Muscle of leg (tissue), 11 donors: ENCODE measurements around the gene MAST4. TPM values are rescaled to one million over a fixed set of nuclear protein-coding genes. Genes with fewer than 3 reads are reported as not detected.
"Not testable (repeated sequence)": the region's sequence is repeated elsewhere in the genome, so short reads cannot be mapped to it uniquely, and the experiment has no call there.

ENCODE experiments used
- DNase-seq: peaks from one replicate; pipeline ENCODE4 v3.0.0; 2013
- H3K27ac ChIP-seq: one replicate; pipeline ENCODE4 v1.5.1; 2013; ENCODE audit warnings: mild to moderate bottlenecking, low read length, control low read depth
- H3K27me3 ChIP-seq: one replicate; pipeline ENCODE4 v1.6.1; 2013; ENCODE audit warnings: low read length; ENCODE audit not compliant: control insufficient read depth, insufficient read depth
- H3K36me3 ChIP-seq: one replicate; pipeline ENCODE4 v1.6.1; 2013; ENCODE audit warnings: low read length; ENCODE audit not compliant: control insufficient read depth, insufficient read depth
- H3K4me1 ChIP-seq: one replicate; pipeline ENCODE4 v1.6.1; 2013; ENCODE audit warnings: low read length; ENCODE audit not compliant: control insufficient read depth, insufficient read depth
- H3K4me3 ChIP-seq: one replicate; pipeline ENCODE4 v1.5.1; 2013; ENCODE audit warnings: low read length, control low read depth
- H3K9me3 ChIP-seq: replicated peaks from 2 replicates; pipeline ENCODE4 v1.6.1; 2013; ENCODE audit warnings: low read depth, low read length; ENCODE audit not compliant: control insufficient read depth
- WGBS: methylation state at CpG from one replicate; pipeline ENCODE4 v1.1.5; 2013; ENCODE audit warnings: missing lambda C conversion rate; ENCODE audit not compliant: insufficient coverage; 5-methylcytosine and 5-hydroxymethylcytosine counted together
- polyA plus RNA-seq, 8 donors: library from polyadenylated mRNA; unstranded; fragments of 120-200 nt; gene quantifications; one replicate each; pipeline versions ENCODE4 v1.2.1 to v1.2.3, GENCODE V29; 2013; ENCODE audit warnings: inconsistent platforms in 1 of 8, low replicate concordance in 1 of 8; ENCODE audit not compliant: insufficient read length in 8 of 8, insufficient read depth in 1 of 8
- total RNA-seq: library from RNA; stranded (reverse); fragments of 120-200 nt; gene quantifications from one replicate; pipeline ENCODE4 v1.2.4, GENCODE V29; 2013

MAST4 gene
- total and polyA plus RNA-seq, 9 donors, result 7.3 to 15.4 (median 10.9) TPM

DNA sequence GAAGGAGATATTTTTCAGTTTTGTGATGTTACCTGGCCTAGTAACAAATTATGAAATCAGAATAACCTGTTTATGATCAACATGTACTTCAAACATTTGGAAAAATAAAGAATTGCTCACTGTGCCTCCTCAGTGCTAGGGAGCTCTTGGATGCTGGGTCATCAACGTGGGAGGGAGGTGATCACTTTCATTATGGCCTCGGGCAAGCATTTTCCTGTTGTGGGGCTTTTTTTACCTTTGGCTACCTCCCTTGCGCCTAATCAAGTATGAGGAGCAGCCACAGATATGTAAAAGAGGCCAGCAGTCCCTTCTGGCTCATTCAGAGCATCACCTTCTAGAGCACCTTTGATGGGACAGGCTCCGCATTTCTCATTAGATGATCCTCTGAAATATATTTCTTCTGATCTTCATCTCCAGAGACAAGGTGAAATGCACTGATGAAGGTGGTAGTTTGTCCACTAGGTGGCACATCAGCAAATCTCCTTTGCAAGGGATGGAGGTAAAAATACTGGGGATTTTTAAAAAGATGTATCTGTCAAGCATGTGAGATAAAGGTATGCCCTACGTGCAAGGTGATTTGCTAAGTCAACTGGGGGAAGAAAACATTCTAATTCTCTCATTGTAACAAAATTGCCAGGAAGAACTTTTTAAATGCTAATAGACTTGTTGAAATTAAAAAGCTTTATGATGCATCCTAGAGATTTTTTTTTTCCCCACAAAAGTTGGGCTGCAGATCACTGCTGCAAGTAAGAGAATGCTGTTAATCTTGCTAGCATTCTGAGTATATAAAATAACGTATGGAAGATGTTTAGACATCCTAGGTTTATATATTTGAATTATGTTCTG lies 218.2 kb downstream of the MAST4 start:
- Histone ChIP-seq H3K36me3 (no peaks in the 10 kb centered on the region), H3K4me3 (no peak overlapping the region), H3K4me1 (peaks cover 8% of the 10 kb centered on the region), H3K27ac (no peak overlapping the region), H3K27me3 (no peaks in the 10 kb centered on the region), H3K9me3 (no peaks in the 10 kb centered on the region)
- DNase-seq, result peak; percentile 58
- 38% methylated on average over 3 of the region's 6 CpGs for WGBS

GRCh38 chr5:66818304-66818934 lies 222.2 kb downstream of the MAST4 start:
- Histone ChIP-seq H3K27ac (no peak overlapping the region), H3K4me1 (peaks cover 5% of the 10 kb centered on the region), H3K27me3 (no peaks in the 10 kb centered on the region), H3K36me3 (no peaks in the 10 kb centered on the region), H3K9me3 (no peaks in the 10 kb centered on the region), H3K4me3 (no peak overlapping the region)
- no peak for DNase-seq
- 91% methylated on average over 4 of the region's 5 CpGs for WGBS

DNA sequence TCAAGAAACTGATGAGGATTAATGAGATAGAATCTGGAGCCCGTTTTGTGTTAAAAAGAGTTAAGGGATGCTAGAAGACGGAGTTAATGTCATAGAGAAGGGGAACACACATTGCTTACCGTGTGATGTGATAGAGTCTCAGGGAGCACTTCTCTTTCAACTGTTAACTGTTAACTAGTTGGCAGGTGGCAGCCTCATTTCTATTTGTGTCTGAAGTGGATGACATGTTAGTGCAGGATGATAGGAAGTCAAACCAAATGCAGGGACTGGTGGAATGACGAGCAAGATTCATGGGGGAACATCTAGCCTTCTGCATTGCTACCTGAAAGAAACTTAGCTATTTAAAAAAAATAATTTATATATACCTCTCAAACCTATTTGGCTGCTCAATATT lies 222.7 kb downstream of the MAST4 start:
- 81% methylated on average over 3 of the region's 4 CpGs for WGBS
- Histone ChIP-seq H3K9me3 (no peaks in the 10 kb centered on the region), H3K27me3 (no peaks in the 10 kb centered on the region), H3K27ac (no peak overlapping the region), H3K4me3 (no peak overlapping the region), H3K4me1 (peaks cover 3% of the 10 kb centered on the region), H3K36me3 (no peaks in the 10 kb centered on the region)
- DNase-seq, result no peak

GRCh38 chr5:66820630-66821207 lies 224.5 kb downstream of the MAST4 start:
- no peak for DNase-seq
- Histone ChIP-seq H3K9me3 (no peaks in the 10 kb centered on the region), H3K36me3 (no peaks in the 10 kb centered on the region), H3K4me1 (no peaks in the 10 kb centered on the region), H3K27me3 (no peaks in the 10 kb centered on the region), H3K4me3 (no peak overlapping the region), H3K27ac (no peak overlapping the region)
- 93% methylated on average over 2 of the region's 5 CpGs for WGBS

DNA sequence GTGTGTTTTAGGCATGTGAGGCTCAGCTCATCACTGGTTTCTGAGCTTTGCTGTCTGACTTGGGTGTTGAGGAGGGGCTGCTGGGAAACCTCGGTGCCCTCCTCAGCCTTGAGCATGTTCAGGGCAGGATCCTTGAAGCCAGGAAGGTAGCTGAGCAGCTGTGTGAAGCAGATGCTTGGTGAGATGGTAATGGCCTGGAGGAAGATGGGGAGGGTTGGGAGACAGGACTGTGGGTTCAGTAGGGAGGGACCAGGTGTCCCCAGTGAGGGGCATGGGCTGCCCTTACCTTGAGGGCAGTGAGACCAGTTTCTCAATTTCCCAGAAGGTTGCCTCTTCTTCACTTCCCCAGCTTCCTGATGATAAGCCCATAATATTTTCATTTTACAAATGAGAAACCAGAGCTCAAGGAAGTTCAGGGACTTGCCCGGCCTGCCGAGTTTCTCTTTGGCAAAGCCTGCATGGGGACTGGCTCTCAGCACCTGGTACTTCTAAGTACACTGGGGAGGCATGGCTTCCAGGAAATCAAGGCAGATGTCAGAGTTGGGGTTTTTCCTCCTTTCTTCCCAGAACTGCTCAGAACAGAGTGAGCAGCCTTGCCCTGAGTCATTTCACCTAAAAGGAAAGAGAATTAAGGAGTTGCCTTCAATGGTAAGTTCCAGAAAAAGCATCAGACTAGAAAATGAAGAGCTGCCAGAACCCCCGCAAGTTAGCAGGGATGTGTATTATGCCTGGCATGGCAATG lies 225.7 kb downstream of the MAST4 start:
- no peak overlapping the region for H3K27ac ChIP-seq
- no peak for DNase-seq
- no peaks in the 10 kb centered on the region for H3K36me3 ChIP-seq
- no peaks in the 10 kb centered on the region for H3K9me3 ChIP-seq
- H3K4me3 ChIP-seq, result no peak overlapping the region
- H3K27me3 ChIP-seq, result no peaks in the 10 kb centered on the region
- 68% methylated on average over 3 of the region's 4 CpGs for WGBS
- no peaks in the 10 kb centered on the region for H3K4me1 ChIP-seq

DNA sequence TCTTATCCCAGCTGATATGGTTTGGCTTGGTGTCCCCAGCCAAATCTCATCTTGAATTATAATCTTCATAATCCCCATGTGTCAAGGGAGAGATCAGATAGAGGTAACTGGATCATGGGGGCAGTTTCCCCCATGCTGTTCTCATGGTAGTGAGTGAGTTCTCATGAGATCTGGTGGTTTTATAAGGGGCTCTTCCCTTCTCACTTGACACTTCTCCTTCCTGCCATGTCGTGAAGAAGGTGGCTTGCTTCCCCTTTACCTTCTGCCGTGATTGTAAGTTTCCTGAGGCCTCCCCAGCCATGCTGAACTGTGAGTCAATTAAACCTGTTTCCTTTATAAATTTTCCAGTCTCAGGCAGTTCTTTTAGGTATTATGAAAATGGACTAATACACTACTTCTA lies 226.7 kb downstream of the MAST4 start:
- H3K27ac ChIP-seq, H3K4me1 ChIP-seq, H3K36me3 ChIP-seq, H3K9me3 ChIP-seq, H3K27me3 ChIP-seq, DNase-seq, H3K4me3 ChIP-seq: not testable (repeated sequence)
- 60% methylated on average over 1 of the region's 2 CpGs for WGBS

DNA sequence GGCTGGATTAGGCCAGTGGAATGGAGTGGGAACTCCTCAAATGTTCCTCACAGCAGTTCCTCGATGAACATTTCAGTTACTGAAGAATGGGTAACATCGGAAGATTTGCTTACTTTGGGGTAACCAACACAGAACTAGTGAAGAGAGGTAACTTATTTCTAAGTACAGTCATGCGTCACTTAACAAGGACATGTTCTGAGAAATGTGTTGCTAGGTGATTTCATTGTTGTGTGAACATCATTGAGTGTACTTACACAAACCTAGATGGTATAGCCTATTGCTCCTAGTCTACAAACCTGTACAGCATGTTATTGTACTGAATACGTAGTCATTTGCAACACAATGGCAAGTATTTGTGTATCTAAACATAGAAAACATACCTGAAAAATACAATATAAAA lies 228.3 kb downstream of the MAST4 start:
- H3K4me3 ChIP-seq, result no peak overlapping the region
- H3K9me3 ChIP-seq, result no peaks in the 10 kb centered on the region
- peaks cover 8% of the 10 kb centered on the region for H3K4me1 ChIP-seq
- no peak for DNase-seq
- H3K27ac ChIP-seq, result no peak overlapping the region
- H3K36me3 ChIP-seq, result no peaks in the 10 kb centered on the region
- peaks cover 3% of the 10 kb centered on the region for H3K27me3 ChIP-seq
- WGBS, result 100% methylated on average over 1 of the region's 4 CpGs

DNA sequence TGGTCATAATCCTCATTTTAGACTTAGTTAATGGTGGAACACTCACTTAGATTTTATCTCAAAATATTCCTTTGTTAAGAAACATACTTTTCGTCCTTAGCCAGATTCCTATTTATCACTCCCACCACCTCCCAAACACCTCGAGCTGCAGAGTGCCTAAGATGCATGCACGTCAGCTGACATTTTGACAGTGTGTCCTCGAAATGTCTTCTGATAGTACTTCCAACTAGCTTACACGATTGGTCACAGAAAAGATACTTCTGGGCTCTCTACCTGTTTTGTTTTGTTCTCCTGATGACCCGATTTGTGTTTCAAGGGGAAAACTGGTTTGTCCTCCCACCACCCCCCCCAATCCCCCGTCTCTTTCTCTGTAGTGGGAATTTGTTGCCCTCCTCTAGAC lies 230.1 kb downstream of the MAST4 start:
- Histone ChIP-seq H3K27ac (no peak overlapping the region), H3K27me3 (peaks cover 3% of the 10 kb centered on the region)
- WGBS, result 84% methylated on average over 4 of the region's 7 CpGs

GRCh38 chr5:66826696-66827095 lies 230.5 kb downstream of the MAST4 start:
- H3K4me3 ChIP-seq, result no peak overlapping the region
- H3K36me3 ChIP-seq, result no peaks in the 10 kb centered on the region
- H3K4me1 ChIP-seq, result peaks cover 8% of the 10 kb centered on the region
- H3K27me3 ChIP-seq, result peaks cover 3% of the 10 kb centered on the region
- no peaks in the 10 kb centered on the region for H3K9me3 ChIP-seq
- 83% methylated on average over 1 of the region's 3 CpGs for WGBS
- DNase-seq, result no peak
- H3K27ac ChIP-seq, result no peak overlapping the region

More for the DNA sequence above, 230.1 kb downstream of the MAST4 start:
- Histone ChIP-seq H3K4me3 (no peak overlapping the region), H3K36me3 (no peaks in the 10 kb centered on the region), H3K4me1 (peaks cover 8% of the 10 kb centered on the region), H3K9me3 (no peaks in the 10 kb centered on the region)
- DNase-seq, result no peak

- Histone ChIP-seq H3K9me3 (no peaks in the 10 kb centered on the region), H3K4me3 (peak overlapping the region; percentile 54), H3K27ac (peak overlapping the region; percentile 96), H3K36me3 (no peaks in the 10 kb centered on the region), H3K4me1 (peaks cover 8% of the 10 kb centered on the region), H3K27me3 (peaks cover 3% of the 10 kb centered on the region)
- WGBS, result 21% methylated on average over 4 of the region's 5 CpGs
- no peak for DNase-seq
These were observed 231.9 kb downstream of the MAST4 start for GRCh38 chr5:66828046-66828547.
